PC-3 (cell line): Measurements from ENCODE around the gene LINC01488. TPM values are rescaled to one million over a fixed set of nuclear protein-coding genes. Genes with fewer than 3 reads are reported as not detected.

Experiments used
- ATAC-seq: fragments of 200-7000 bp; cut with Tn5 transposase; 2 replicates; pipeline ENCODE4 v1.9.1; 2020; ENCODE audit warnings: mild to moderate bottlenecking, moderate library complexity
- BruUV-seq: library from RNA; stranded (reverse); fragments of 400-500 nt; replicated peaks from 2 replicates; lab custom pipeline; 2021; lab: Mats Ljungman, UMichigan
- CTCF ChIA-PET: fragments of 300-600 bp; sonication (Branson Sonifier 250); formaldehyde crosslinking; loops from one replicate; lab custom pipeline; 2022; ENCODE audit warnings: antibody characterized with exemption; lab: Charles Lee
- POLR2A ChIA-PET: fragments of 300-600 bp; sonication (Branson Sonifier 250); formaldehyde crosslinking; loops from one replicate; lab custom pipeline; 2022; ENCODE audit warnings: antibody characterized with exemption; ENCODE audit not compliant: unreplicated experiment; lab: Charles Lee
- DNase-seq: peaks from one replicate; pipeline ENCODE4 v3.0.0-alpha.2; 2015
- H2AFZ ChIP-seq: fragments of 300-600 bp; sonication (generic); 2 replicates; pipeline ENCODE4 v1.6.0; 2016; ENCODE audit warnings: antibody characterized with exemption, low read length
- H3F3A ChIP-seq: fragments of 300-600 bp; sonication (generic); one replicate; pipeline ENCODE4 v1.6.0; 2017; ENCODE audit warnings: antibody characterized with exemption, low read length, control low read depth, mild to moderate bottlenecking; ENCODE audit not compliant: unreplicated experiment
- H3K27ac ChIP-seq: fragments of 300-600 bp; sonication (generic); 2 replicates; pipeline ENCODE4 v1.5.1; 2016; ENCODE audit warnings: mild to moderate bottlenecking, low read length
- H3K27me3 ChIP-seq: fragments of 300-600 bp; sonication (generic); 2 replicates; pipeline ENCODE4 v1.6.1; 2016; ENCODE audit warnings: low read length, mixed read lengths
- H3K36me3 ChIP-seq: fragments of 300-600 bp; sonication (generic); 2 replicates; pipeline ENCODE4 v1.6.1; 2016; ENCODE audit warnings: low read depth, mixed run types, low read length, mixed read lengths
- H3K4me1 ChIP-seq: fragments of 300-600 bp; sonication (generic); 2 replicates; pipeline ENCODE4 v1.5.1; 2016; ENCODE audit warnings: low read length; ENCODE audit not compliant: insufficient read depth
- H3K4me2 ChIP-seq: fragments of 300-600 bp; sonication (generic); 2 replicates; pipeline ENCODE4 v1.6.0; 2016; ENCODE audit warnings: low read length
- H3K4me3 ChIP-seq: fragments of 300-600 bp; sonication (generic); 2 replicates; pipeline ENCODE4 v1.5.1; 2016; ENCODE audit warnings: mild to moderate bottlenecking, low read length, mixed read lengths
- H3K79me2 ChIP-seq: fragments of 300-600 bp; sonication (generic); 2 replicates; pipeline ENCODE4 v1.6.1; 2017; ENCODE audit warnings: low read length, mixed read lengths
- H3K9ac ChIP-seq: fragments of 300-600 bp; sonication (generic); 2 replicates; pipeline ENCODE4 v1.6.0; 2016; ENCODE audit warnings: mild to moderate bottlenecking, low read length
- H3K9me2 ChIP-seq: fragments of 300-600 bp; sonication (generic); replicated peaks from 2 replicates; pipeline ENCODE4 v1.6.1; 2016; ENCODE audit warnings: mixed run types, low read length, mixed read lengths
- H3K9me3 ChIP-seq: fragments of 300-600 bp; sonication (generic); 2 replicates; pipeline ENCODE4 v1.6.1; 2016; ENCODE audit warnings: low read length, mixed read lengths
- H4K20me1 ChIP-seq: fragments of 300-600 bp; sonication (generic); 2 replicates; pipeline ENCODE4 v1.6.1; 2016; ENCODE audit warnings: low read length, mixed read lengths
- CTCF ChIP-seq: fragments of 300-600 bp; sonication (generic); conservative IDR thresholded peaks from 2 replicates; pipeline ENCODE4 v1.5.1; 2017; ENCODE audit warnings: antibody characterized with exemption, low read depth, mild to moderate bottlenecking, low read length
- EZH2 ChIP-seq: fragments of 300-600 bp; sonication (generic); IDR thresholded peaks from one replicate; pipeline ENCODE4 v1.6.1; 2017; ENCODE audit warnings: antibody characterized with exemption, mild to moderate bottlenecking, low read length; ENCODE audit not compliant: unreplicated experiment
- EZH2phosphoT487 ChIP-seq: fragments of 300-600 bp; sonication (generic); IDR thresholded peaks from 2 replicates; pipeline ENCODE4 v1.6.1; 2018; ENCODE audit warnings: mild to moderate bottlenecking, antibody characterized with exemption, low read length, borderline replicate concordance
- intact Hi-C: fragments of 100-400 bp; cut with micrococcal nuclease; formaldehyde crosslinking; loops from 2 replicates; pipeline ENCODE4 v1.9.0; 2023
- total RNA-seq: library from RNA; depleted of rRNA; stranded (reverse); fragments of >200 nt; gene quantifications from 2 replicates; pipeline ENCODE4 v1.2.3, GENCODE V29; 2014

The LINC01488 gene
- total RNA-seq, 1 experiment from 2014 or later: not detected

DNA sequence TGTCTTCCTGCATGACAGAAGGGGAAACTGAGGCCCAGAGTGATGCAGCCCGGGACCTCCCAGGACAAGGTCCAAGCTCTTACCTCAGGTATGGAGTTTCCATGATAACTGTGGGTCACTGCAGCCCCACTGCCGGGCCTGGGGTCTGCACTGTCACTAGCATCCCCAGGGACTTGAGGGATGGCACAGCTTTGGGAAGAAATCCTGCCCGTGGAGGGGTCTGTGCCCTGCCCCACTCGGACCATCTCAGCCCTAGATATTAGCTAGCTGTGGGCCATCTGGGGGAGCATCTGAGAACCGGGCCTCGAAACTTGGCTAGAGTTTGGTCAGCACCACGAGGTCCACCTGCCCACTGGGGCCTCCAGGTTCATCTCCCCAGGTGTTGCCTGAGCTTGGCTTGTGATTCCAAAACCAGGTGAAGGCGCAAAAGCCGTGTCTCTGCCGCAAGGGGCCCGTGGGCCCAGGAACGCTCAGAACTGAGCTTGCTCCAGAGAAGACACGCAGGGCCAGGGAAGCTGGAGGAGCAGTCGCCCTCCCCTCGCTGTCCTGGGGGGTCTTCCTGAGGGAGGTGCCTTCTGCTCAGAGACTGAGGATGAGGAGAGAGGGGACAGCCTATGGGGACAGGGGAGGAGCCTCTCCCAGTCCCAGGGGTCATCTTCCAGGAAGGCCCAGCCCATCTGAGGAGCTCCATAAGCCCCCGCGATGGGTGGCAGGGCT is 4.8 kb downstream of the LINC01488 start:
- no peak overlapping the region for H3K4me2 ChIP-seq
- H3F3A ChIP-seq: no peaks in the 10 kb centered on the region
- no peak overlapping the region for H3K27ac ChIP-seq
- no peaks in the 10 kb centered on the region for H3K9me3 ChIP-seq
- POLR2A ChIA-PET: no interaction called here
- no peak overlapping the region for H2AFZ ChIP-seq
- no peaks in the 10 kb centered on the region for H3K36me3 ChIP-seq
- H4K20me1 ChIP-seq: no peaks in the 10 kb centered on the region
- no peak overlapping the region for H3K9ac ChIP-seq
- CTCF ChIA-PET: no interaction called here
- H3K79me2 ChIP-seq: no peaks in the 10 kb centered on the region
- no TSS peak for BruUV-seq
- no peak for ATAC-seq
- intact Hi-C loops: no loop called here
- H3K4me3 ChIP-seq: no peak overlapping the region
- H3K9me2 ChIP-seq: no peaks in the 10 kb centered on the region
- no peaks in the 10 kb centered on the region for H3K27me3 ChIP-seq
- no peaks in the 10 kb centered on the region for H3K4me1 ChIP-seq
- DNase-seq: no peak
- TF ChIP-seq EZH2phosphoT487 (no peak), EZH2 (no peak), CTCF (no peak)

- intact Hi-C loops: no loop called here
- Histone ChIP-seq H3F3A (no peaks in the 10 kb centered on the region), H3K9me2 (no peaks in the 10 kb centered on the region), H3K9ac (no peak overlapping the region), H3K4me1 (no peaks in the 10 kb centered on the region), H2AFZ (no peak overlapping the region), H3K79me2 (no peaks in the 10 kb centered on the region), H4K20me1 (no peaks in the 10 kb centered on the region), H3K27me3 (no peaks in the 10 kb centered on the region), H3K4me2 (no peak overlapping the region), H3K36me3 (no peaks in the 10 kb centered on the region), H3K27ac (no peak overlapping the region), H3K4me3 (no peak overlapping the region), H3K9me3 (no peaks in the 10 kb centered on the region)
- DNase-seq (no peak), ATAC-seq (no peak)
- CTCF ChIA-PET: no interaction called here
- POLR2A ChIA-PET: no interaction called here
- BruUV-seq: no TSS peak
- TF ChIP-seq CTCF (no peak), EZH2phosphoT487 (no peak), EZH2 (no peak)
These were observed 5.4 kb downstream of the LINC01488 start for GRCh38 chr11:69486773-69487291.

DNA sequence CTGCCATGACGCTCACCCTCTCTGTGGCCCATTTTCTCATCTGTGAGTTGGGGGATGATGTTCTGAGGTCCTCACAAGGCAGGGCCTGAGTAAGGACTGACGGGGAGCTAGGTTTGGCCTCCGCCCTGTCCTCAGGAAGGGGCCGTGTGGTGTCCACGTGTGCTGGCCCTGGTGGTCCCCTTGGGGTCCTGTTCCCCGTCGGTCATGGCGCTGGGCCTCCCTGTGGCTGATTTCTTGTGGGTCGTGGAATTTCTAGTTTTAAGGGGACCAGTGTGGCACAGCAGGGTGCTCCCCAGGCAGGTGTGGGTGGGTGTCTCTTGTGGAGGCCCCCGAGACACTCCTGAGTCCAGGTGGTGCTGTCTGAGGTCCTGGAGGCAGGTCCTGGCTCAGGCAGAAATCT is 5.9 kb downstream of the LINC01488 start:
- Histone ChIP-seq H3K4me2 (no peak overlapping the region), H3K27me3 (no peaks in the 10 kb centered on the region), H3K4me1 (no peaks in the 10 kb centered on the region), H3F3A (no peaks in the 10 kb centered on the region), H3K36me3 (no peaks in the 10 kb centered on the region), H2AFZ (no peak overlapping the region), H3K4me3 (no peak overlapping the region), H3K9ac (no peak overlapping the region), H3K79me2 (no peaks in the 10 kb centered on the region), H3K27ac (no peak overlapping the region), H4K20me1 (no peaks in the 10 kb centered on the region), H3K9me3 (no peaks in the 10 kb centered on the region), H3K9me2 (no peaks in the 10 kb centered on the region)
- TF ChIP-seq EZH2phosphoT487 (no peak), CTCF (no peak), EZH2 (no peak)
- intact Hi-C loops: no loop called here
- DNase-seq: no peak
- ATAC-seq: no peak
- ChIA-PET CTCF (no interaction called here), POLR2A (no interaction called here)
- BruUV-seq: no TSS peak
